HCEC 1CT (cell line): Measurements from ENCODE around the gene TRMT61A.
A peak's percentile ranks its signal among the peaks of the same experiment; 100 is the strongest.

Experiments
- DNase-seq: peaks from one replicate; pipeline ENCODE4 v3.0.0-alpha.2; 2017

TRMT61A gene

DNA sequence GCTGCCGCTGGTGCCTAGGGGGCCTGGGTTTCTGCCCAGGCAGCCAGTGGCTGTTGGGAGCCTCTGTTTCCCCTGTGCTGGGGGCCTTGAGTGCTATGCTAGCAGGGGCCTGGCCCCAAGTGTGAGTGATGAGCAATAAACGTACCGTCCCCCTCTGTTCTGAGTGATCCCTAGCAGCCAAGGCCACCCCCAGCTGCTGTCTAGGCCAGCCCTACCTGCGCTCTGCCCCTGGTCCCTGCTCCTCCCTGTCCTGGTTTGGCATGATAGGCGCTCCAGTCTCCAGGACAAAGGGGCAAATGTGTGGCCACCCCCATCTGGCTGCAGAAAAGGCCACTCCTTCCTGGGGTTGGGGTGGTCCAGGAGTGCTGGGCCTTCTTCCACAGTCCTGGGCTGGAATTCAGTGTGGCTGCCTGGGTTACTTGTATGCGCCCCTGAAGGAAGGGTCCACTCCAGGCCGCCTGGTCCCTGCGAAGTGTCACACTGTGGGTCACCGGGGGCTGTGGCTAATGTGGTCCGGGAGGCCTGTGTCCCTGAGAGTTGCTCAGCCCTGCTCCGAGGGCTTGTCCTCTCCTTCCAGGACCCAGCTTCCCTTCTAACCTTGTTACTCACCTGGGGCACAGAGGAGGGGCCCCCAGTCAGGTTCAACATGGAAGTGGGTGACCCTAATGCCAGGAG, 7.0 kb downstream of the TRMT61A start:
- no peak for DNase-seq

DNA sequence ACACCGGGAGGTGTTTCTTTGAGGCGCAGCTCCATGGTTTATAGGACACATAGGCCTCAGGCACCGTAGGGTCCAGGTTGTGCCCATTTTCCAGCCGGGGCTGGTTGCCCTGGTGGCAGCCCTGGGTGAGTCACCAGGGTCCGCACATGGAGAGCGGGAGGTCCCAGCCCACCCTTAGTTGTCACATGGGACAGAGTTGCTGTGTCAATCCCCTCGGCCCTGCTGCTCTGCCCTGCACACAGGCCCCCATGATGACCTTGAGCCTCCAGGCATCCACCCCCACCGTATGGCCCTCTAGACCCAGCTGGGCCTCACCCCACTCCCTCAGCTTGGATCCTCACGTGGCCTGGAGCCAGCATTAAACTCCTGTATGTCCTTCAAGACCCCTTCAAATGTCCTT, 7.7 kb downstream of the TRMT61A start:
- no peak for DNase-seq

- peak; percentile 45 for DNase-seq
Measured at GRCh38 chr14:103537175-103537990, 8.4 kb downstream of the TRMT61A start.

- DNase-seq: no peak
Measured at GRCh38 chr14:103538291-103539055, 9.5 kb downstream of the TRMT61A start.

GRCh38 chr14:103539056-103539825, 10.2 kb downstream of the TRMT61A start:
- DNase-seq: no peak

- no peak for DNase-seq
Measured at GRCh38 chr14:103540821-103541708, 12.1 kb downstream of the TRMT61A start.

DNA sequence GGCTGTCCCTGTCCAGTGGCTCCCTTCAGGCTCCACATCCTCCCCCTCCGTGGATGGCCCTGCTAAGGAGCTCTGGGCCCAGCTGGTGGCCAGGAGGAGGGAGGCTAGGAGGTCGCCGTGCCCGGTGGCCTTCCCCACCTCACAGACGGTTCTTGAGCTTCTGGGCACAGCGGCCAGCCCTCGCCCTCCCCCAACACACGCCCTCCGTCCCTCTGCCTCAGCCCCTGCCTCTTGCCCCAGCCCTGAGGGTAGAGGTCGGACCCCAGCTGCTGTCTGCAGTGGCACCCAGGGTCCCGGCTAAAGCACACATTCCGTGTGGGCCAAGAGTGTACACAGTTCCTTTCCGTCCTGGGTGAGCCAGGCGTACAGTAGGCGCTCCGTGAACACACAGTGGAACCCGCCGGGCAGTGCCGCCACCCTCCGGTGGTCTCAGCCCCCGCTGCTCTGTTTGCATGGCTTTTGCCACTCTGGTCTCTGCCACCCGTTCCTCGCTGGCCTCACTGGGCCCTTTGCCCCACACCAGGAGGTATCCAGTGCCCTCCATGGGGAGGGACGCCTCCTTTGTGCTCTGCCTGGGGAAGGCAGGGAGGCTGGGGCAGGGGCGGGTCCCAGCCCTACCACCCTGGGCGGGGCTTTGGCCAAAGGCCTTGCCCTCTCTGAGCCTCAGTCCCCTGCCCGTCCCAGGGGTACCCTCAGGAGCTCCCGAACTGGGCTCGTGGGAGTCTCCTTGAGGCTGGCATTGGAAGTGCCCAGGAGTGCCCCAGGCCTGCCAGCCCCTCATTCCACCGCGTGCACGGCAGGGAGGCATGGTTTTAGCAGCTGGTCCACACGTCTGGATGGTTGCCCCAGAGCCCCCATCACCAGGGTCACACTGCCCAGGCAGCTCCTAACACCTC, 13.0 kb downstream of the TRMT61A start:
- no peak for DNase-seq

- no peak for DNase-seq
Measured at GRCh38 chr14:103542605-103543088, 13.7 kb downstream of the TRMT61A start.

DNA sequence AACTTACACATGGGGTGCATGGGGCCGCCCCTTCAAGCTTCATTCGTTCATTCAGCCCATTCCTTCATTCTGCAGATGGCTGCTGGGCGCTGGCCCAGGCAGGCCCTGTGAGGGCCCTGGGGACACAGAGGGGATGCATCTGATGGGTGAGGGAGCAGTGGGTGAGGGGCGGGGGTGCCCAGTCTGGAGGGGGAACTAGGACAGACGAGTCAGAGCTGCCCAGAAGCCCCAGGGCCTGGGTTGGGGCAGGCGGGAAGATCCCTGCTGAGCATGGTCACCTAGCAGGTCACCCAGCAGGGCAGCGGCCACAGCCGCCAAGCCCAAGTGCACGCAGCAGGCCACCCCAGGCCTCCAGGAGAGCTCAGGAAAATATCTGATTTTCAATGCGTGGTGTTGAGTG, 14.1 kb downstream of the TRMT61A start:
- no peak for DNase-seq

DNA sequence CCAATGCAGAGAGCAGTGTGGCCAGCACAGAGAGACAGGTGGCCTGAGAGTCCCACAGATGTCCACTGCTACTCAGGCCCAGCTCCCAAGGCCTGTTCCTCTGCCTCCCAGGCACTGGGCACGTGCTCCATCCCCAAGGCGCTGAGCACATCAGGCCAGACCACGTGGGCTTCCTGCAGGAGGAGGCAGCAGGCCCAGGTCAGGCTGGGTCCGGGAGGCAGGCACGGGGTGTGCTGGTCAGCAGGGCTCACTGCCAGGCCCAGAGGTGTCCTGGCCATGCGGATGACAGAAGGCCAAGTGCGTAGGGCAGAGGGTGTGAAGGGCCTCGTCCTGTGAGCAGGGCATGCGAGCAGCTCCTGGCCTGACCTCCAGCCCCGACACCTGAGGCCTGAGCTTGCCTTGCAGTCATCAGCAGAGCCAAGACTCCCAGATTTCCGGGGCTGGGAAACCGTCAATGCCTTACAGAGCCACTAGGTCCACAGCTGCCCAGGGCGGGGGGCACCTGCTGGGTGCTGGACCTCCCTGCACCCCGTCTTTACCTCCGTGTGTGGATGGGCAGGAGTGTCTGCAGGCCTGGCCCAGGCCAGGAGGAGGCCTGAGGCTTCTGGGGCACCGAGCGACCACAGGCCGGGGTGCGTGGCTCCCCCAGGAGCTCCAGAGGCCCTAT, 14.9 kb downstream of the TRMT61A start:
- no peak for DNase-seq

GRCh38 chr14:103544388-103545218, 15.6 kb downstream of the TRMT61A start:
- no peak for DNase-seq

DNA sequence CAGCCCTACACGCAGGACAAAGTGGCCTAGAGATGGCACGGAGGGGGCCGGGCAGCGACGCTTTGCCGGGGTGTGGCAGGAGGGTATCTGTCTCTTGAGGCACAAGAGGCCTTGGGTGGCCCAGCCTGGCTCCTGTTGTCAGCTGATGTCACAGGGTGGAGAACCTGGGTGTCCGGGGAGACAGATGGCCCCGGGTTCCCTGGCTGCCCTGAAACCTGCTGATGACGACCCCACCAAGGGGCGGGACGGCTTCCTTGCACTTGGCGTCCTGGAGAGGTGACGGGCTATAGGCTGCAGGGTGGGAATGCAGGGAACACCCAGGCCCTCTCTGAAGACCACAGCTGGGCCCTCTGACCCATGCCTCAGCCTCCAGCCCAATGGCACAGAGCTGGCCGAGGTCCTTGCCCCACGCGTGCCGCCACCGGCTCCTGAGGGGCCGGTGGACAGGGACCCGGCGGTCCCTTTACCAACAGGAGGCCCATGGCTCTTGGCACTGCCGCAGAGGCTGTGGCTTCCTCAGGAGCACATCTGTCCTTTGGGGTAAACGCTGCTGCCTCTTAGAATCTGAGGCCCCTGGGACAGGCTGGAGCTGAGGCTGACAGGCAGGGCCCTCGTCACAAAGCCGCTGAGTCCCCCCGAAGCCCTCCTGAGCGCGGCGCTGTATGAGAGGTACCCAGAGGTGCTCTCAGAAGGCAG, 16.4 kb downstream of the TRMT61A start:
- DNase-seq: no peak

DNA sequence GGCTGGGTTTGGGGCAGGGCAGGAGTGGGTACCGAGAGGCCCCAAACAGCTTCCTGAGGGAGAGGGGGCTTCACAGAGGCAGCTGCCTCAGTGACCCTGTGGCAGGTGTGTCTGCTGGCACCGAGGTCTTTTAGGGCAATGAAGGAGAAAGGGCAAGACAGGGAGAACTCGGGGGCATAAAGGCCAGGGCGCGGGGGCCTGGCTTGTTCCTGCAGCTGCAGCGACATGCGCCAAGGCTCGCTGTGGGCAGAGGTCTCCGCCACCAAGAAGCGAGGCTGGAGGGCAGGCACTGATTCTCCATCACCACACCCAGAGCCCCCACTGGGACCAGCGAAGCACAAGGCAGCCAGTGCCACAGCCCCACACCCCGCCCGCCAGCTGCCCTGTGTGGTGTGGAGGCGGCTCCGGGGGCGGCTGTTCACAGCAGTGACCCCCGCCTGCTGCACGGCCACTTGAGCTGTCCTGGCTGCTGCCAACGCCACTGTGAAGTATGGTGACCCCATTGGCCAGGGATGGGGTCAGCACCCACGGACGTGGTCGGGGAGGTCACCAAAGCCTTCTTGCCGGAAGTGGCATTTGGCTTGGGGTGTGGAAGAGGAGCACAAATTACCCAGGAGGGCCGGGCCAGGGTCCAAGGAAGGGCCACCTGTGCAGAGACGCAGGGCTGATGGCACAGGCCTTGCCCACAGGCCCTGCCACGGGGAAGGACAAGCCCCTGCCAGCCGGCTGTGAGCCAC, 17.1 kb downstream of the TRMT61A start:
- no peak for DNase-seq

GRCh38 chr14:103546652-103547454, 17.9 kb downstream of the TRMT61A start:
- DNase-seq: peak; percentile 27

DNA sequence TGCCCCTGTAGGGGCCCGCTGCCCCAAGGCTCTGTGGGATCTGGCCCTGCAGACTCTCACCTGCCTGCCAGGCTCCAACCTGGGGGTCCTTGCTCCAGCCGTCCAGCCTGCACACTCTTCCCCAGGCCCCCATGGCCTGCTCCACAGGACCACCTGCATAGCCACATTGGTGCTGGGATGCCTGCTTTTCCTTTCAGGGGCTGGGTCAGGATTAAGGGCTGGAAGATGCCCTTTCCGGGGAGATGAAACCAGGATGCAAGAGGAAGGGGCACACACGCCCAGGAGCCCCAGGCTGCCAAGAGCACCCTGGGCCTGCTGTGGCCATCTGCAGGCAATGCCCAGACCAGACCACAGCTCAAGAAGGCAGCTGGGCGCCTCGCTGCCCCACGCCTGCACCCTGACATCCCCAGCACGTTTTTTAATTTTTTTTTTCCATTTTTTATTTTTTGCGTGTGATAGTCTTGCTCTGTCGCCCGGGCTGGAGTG, 18.5 kb downstream of the TRMT61A start:
- no peak for DNase-seq

GRCh38 chr14:103547941-103548462, 19.0 kb downstream of the TRMT61A start:
- DNase-seq: no peak
